IMR-90 (cell line): ENCODE measurements around the gene PRKCE. TPM values are rescaled to one million over a fixed set of nuclear protein-coding genes. Genes with fewer than 3 reads are reported as not detected.

Experiments
- ATAC-seq: fragments of 200-7000 bp; cut with Tn5 transposase; 2 replicates; pipeline ENCODE4 v1.9.1; 2020; ENCODE audit warnings: low read depth, mild to moderate bottlenecking, moderate library complexity
- BruUV-seq: library from RNA; stranded (reverse); fragments of 400-500 nt; replicated peaks from 2 replicates; lab custom pipeline; 2021; lab: Mats Ljungman, UMichigan
- CTCF ChIA-PET: fragments of 300-600 bp; formaldehyde crosslinking; extraction: SDS; loops from one replicate; lab custom pipeline; 2021; ENCODE audit warnings: antibody characterized with exemption; lab: Yijun Ruan, JAX
- POLR2A ChIA-PET: fragments of 300-600 bp; sonication (Branson Sonifier 250); formaldehyde crosslinking; loops from one replicate; lab custom pipeline; 2022; ENCODE audit warnings: antibody characterized with exemption; ENCODE audit not compliant: unreplicated experiment; lab: Charles Lee
- DNase-seq: peaks from one replicate; pipeline ENCODE4 v3.0.0; 2013
- H2AFZ ChIP-seq: replicated peaks from 2 replicates; pipeline ENCODE3; 2013; ENCODE audit warnings: low read length, mild to moderate bottlenecking; ENCODE audit not compliant: poor library complexity
- H2AK5ac ChIP-seq: 2 replicates; pipeline ENCODE4 v1.6.1; 2013; ENCODE audit warnings: low read depth, low read length, inconsistent platforms
- H2AK9ac ChIP-seq: replicated peaks from 2 replicates; pipeline ENCODE3; 2013; ENCODE audit warnings: mild to moderate bottlenecking, low read depth, low read length, moderate library complexity; ENCODE audit not compliant: poor library complexity
- H2BK120ac ChIP-seq: 2 replicates; pipeline ENCODE4 v1.6.1; 2013; ENCODE audit warnings: low read depth, low read length, inconsistent platforms
- H2BK15ac ChIP-seq: 3 replicates; pipeline ENCODE4 v1.6.1; 2013; ENCODE audit warnings: low read depth, low read length, inconsistent platforms
- H2BK20ac ChIP-seq: 2 replicates; pipeline ENCODE4 v1.6.1; 2013; ENCODE audit warnings: low read depth, mild to moderate bottlenecking, inconsistent platforms, low read length, moderate library complexity
- H2BK5ac ChIP-seq: 2 replicates; pipeline ENCODE4 v1.6.1; 2013; ENCODE audit warnings: mild to moderate bottlenecking, low read depth, low read length, inconsistent platforms; ENCODE audit not compliant: poor library complexity, severe bottlenecking
- H3K14ac ChIP-seq: replicated peaks from 2 replicates; pipeline ENCODE4 v1.6.1; 2013; ENCODE audit warnings: low read depth, low read length, inconsistent platforms
- H3K18ac ChIP-seq: 2 replicates; pipeline ENCODE4 v1.6.1; 2013; ENCODE audit warnings: low read depth, low read length, control low read depth
- H3K23ac ChIP-seq: 2 replicates; pipeline ENCODE4 v1.6.1; 2013; ENCODE audit warnings: low read depth, low read length, inconsistent platforms
- H3K27ac ChIP-seq: 2 replicates; pipeline ENCODE4 v1.5.1; 2013; ENCODE audit warnings: mild to moderate bottlenecking, control low read depth, low read length; ENCODE audit not compliant: insufficient read depth
- H3K27me3 ChIP-seq: 2 replicates; pipeline ENCODE4 v1.6.1; 2013; ENCODE audit warnings: low read length; ENCODE audit not compliant: control insufficient read depth, insufficient read depth
- H3K36me3 ChIP-seq: 2 replicates; pipeline ENCODE4 v1.6.1; 2013; ENCODE audit warnings: low read length, mixed read lengths; ENCODE audit not compliant: control insufficient read depth, insufficient read depth
- H3K4ac ChIP-seq: 2 replicates; pipeline ENCODE4 v1.6.1; 2013; ENCODE audit warnings: low read depth, low read length, inconsistent platforms
- H3K4me1 ChIP-seq: 2 replicates; pipeline ENCODE4 v1.6.1; 2013; ENCODE audit warnings: low read length, mixed read lengths; ENCODE audit not compliant: control insufficient read depth, insufficient read depth
- H3K4me2 ChIP-seq: 2 replicates; pipeline ENCODE4 v1.6.1; 2013; ENCODE audit warnings: low read depth, mild to moderate bottlenecking, control low read depth, low read length, moderate library complexity
- H3K4me3 ChIP-seq: 2 replicates; pipeline ENCODE4 v1.5.1; 2013; ENCODE audit warnings: low read depth, mild to moderate bottlenecking, control low read depth, low read length, moderate library complexity; ENCODE audit not compliant: insufficient read depth
- H3K56ac ChIP-seq: 2 replicates; pipeline ENCODE4 v1.6.1; 2013; ENCODE audit warnings: low read length, inconsistent platforms; ENCODE audit not compliant: insufficient read depth; ENCODE audit errors: extremely low read depth
- H3K79me1 ChIP-seq, 2 experiments: 2 replicates each; pipeline ENCODE4 v1.6.1; 2013; ENCODE audit warnings: low read length in 2 of 2, inconsistent platforms in 1 of 2, low read depth in 1 of 2
- H3K9ac ChIP-seq: 2 replicates; pipeline ENCODE4 v1.6.1; 2013; ENCODE audit warnings: low read depth, low read length, control low read depth
- H3K9me1 ChIP-seq: 2 replicates; pipeline ENCODE4 v1.6.1; 2013; ENCODE audit warnings: low read length, inconsistent platforms; ENCODE audit not compliant: insufficient read depth
- H3K9me3 ChIP-seq: 2 replicates; pipeline ENCODE4 v1.6.1; 2013; ENCODE audit warnings: low read length; ENCODE audit not compliant: control insufficient read depth, insufficient read depth
- H4K20me1 ChIP-seq: 2 replicates; pipeline ENCODE4 v1.6.1; 2013; ENCODE audit warnings: low read length, inconsistent platforms; ENCODE audit not compliant: insufficient read depth
- H4K5ac ChIP-seq: 2 replicates; pipeline ENCODE4 v1.6.1; 2013; ENCODE audit warnings: mild to moderate bottlenecking, low read depth, low read length, control low read depth
- H4K8ac ChIP-seq, 2 experiments: 2 replicates each; pipeline ENCODE4 v1.6.1; 2013; ENCODE audit warnings: low read depth in 2 of 2, low read length in 2 of 2, control low read depth in 1 of 2, inconsistent platforms in 1 of 2
- H4K91ac ChIP-seq: 2 replicates; pipeline ENCODE4 v1.6.1; 2013; ENCODE audit warnings: low read depth, low read length, inconsistent platforms; ENCODE audit not compliant: insufficient read depth
- BHLHE40 ChIP-seq: fragments of 150-350 bp; IDR thresholded peaks from 2 replicates; pipeline ENCODE4 v1.6.1; 2016; ENCODE audit warnings: mild to moderate bottlenecking, low read depth, low read length
- CEBPB ChIP-seq: IDR thresholded peaks from 2 replicates; pipeline ENCODE4 v1.6.1; 2012; ENCODE audit warnings: low read depth, low read length, improper control_type of control experiment
- CHD1 ChIP-seq: IDR thresholded peaks from 2 replicates; pipeline ENCODE4 v1.6.1; 2012; ENCODE audit warnings: low read depth, low read length, improper control_type of control experiment
- ELK1 ChIP-seq: fragments of 150-350 bp; IDR thresholded peaks from 2 replicates; pipeline ENCODE4 v1.6.1; 2016; ENCODE audit warnings: low read depth, mild to moderate bottlenecking, low read length, moderate library complexity, borderline replicate concordance
- FOS ChIP-seq: fragments of 150-350 bp; IDR thresholded peaks from 2 replicates; pipeline ENCODE4 v1.6.1; 2016; ENCODE audit warnings: low read depth, low read length
- MAFK ChIP-seq: IDR thresholded peaks from 2 replicates; pipeline ENCODE4 v1.6.1; 2012; ENCODE audit warnings: low read depth, low read length, improper control_type of control experiment
- MAZ ChIP-seq: IDR thresholded peaks from 2 replicates; pipeline ENCODE4 v1.6.1; 2012; ENCODE audit warnings: low read depth, mild to moderate bottlenecking, low read length, improper control_type of control experiment, moderate library complexity, borderline replicate concordance
- MXI1 ChIP-seq: IDR thresholded peaks from 2 replicates; pipeline ENCODE4 v1.6.1; 2012; ENCODE audit warnings: low read depth, mild to moderate bottlenecking, low read length, moderate library complexity, borderline replicate concordance
- NFE2L2 ChIP-seq: fragments of 150-350 bp; IDR thresholded peaks from 2 replicates; pipeline ENCODE4 v1.6.1; 2016; ENCODE audit warnings: low read depth, mild to moderate bottlenecking, low read length
- POLR2A ChIP-seq: IDR thresholded peaks from 2 replicates; pipeline ENCODE4 v1.6.1; 2012; ENCODE audit warnings: mild to moderate bottlenecking, low read depth, low read length
- RAD21 ChIP-seq: IDR thresholded peaks from 2 replicates; pipeline ENCODE4 v1.6.1; 2012; ENCODE audit warnings: low read length, improper control_type of control experiment
- RCOR1 ChIP-seq: IDR thresholded peaks from 2 replicates; pipeline ENCODE4 v1.6.1; 2012; ENCODE audit warnings: mild to moderate bottlenecking, low read length, improper control_type of control experiment; ENCODE audit not compliant: insufficient replicate concordance
- RFX5 ChIP-seq: IDR thresholded peaks from 2 replicates; pipeline ENCODE4 v1.8.0; 2012; ENCODE audit warnings: low read depth, mild to moderate bottlenecking, low read length, moderate library complexity
- SMC3 ChIP-seq: fragments of 150-350 bp; IDR thresholded peaks from 2 replicates; pipeline ENCODE4 v1.6.1; 2016; ENCODE audit warnings: low read depth, mild to moderate bottlenecking, antibody characterized with exemption, low read length, moderate library complexity
- WGBS, 2 experiments: methylation state at CpG; one replicate each; pipeline versions ENCODE4 v1.1.5 to v1.1.7; 2013; ENCODE audit warnings: missing lambda C conversion rate in 2 of 2; ENCODE audit not compliant: insufficient read length in 1 of 2; ENCODE audit errors: extremely low coverage in 2 of 2; 5-methylcytosine and 5-hydroxymethylcytosine counted together
- dilution Hi-C: fragments of 300-500 bp; cut with HindIII; formaldehyde crosslinking; loops from one replicate; pipeline ENCODE4 v1.14.3; 2018; ENCODE audit warnings: low sequenced_read_pairs; ENCODE audit not compliant: unreplicated experiment
- in situ Hi-C: fragments of 300-500 bp; cut with MboI; formaldehyde crosslinking; loops from 3 replicates; pipeline ENCODE4 v1.14.3; 2019; ENCODE audit warnings: low sequenced_read_pairs, inconsistent platforms, mixed read lengths
- intact Hi-C: fragments of 100-400 bp; cut with micrococcal nuclease; formaldehyde crosslinking; loops from 2 replicates; pipeline ENCODE4 v1.10.0; 2022
- polyA plus RNA-seq, 3 experiments: library from polyadenylated mRNA; depleted of rRNA; stranded (reverse); fragments of >200 nt; gene quantifications; 2 replicates each; pipeline ENCODE4 v1.2.3, GENCODE V29; 2012; ENCODE audit warnings: low replicate concordance in 1 of 3
- total RNA-seq: library from RNA; depleted of rRNA; stranded (reverse); fragments of >200 nt; gene quantifications from 2 replicates; pipeline ENCODE4 v1.2.3, GENCODE V29; 2012
- TF ChIP-seq, protein P1 (sequence below): conservative IDR thresholded peaks from 2 replicates; pipeline ENCODE4 v1.5.1; 2012; ENCODE audit warnings: mild to moderate bottlenecking, low read depth, low read length, improper control_type of control experiment
- TF ChIP-seq, protein P2 (sequence below): fragments of 150-350 bp; IDR thresholded peaks from 2 replicates; pipeline ENCODE4 v1.6.1; 2017; ENCODE audit warnings: mild to moderate bottlenecking, antibody characterized with exemption, low read length, low read depth

Gene PRKCE
- total and polyA plus RNA-seq, 2 of the 4 experiments (the other 2 are of a cell fraction) = 8.1 to 32.4 TPM

GRCh38 chr2:46050489-46050888, 399.0 kb downstream of the PRKCE start:
- no peak overlapping the region for H3K56ac ChIP-seq
- H3K4me1 ChIP-seq = no peaks in the 10 kb centered on the region
- CTCF ChIA-PET = no interaction called here
- H3K4me3 ChIP-seq = no peak overlapping the region
- DNase-seq (no peak), ATAC-seq (no peak)
- peaks cover 2% of the 10 kb centered on the region; the same call in 1 of the 2 replicates for H3K36me3 ChIP-seq
- in situ Hi-C loops (no loop called here), dilution Hi-C loops (no loop called here), intact Hi-C loops (no loop called here)
- no peak overlapping the region for H2AFZ ChIP-seq
- POLR2A ChIA-PET = no interaction called here
- no peak overlapping the region for H2BK15ac ChIP-seq
- no peak overlapping the region for H2BK120ac ChIP-seq
- no CpG with 5 or more reads among the region's 2 CpGs for WGBS, 2 experiments
- no peaks in the 10 kb centered on the region for H3K79me1 ChIP-seq
- no peak for TF ChIP-seq ELK1
- no peak for TF ChIP-seq MAZ
- TF ChIP-seq RCOR1 = no peak
- no peak for TF ChIP-seq CHD1
- TF ChIP-seq MXI1 = no peak
- TF ChIP-seq RAD21 = no peak
- no peak for TF ChIP-seq NFE2L2
- TF ChIP-seq, protein P1, sequence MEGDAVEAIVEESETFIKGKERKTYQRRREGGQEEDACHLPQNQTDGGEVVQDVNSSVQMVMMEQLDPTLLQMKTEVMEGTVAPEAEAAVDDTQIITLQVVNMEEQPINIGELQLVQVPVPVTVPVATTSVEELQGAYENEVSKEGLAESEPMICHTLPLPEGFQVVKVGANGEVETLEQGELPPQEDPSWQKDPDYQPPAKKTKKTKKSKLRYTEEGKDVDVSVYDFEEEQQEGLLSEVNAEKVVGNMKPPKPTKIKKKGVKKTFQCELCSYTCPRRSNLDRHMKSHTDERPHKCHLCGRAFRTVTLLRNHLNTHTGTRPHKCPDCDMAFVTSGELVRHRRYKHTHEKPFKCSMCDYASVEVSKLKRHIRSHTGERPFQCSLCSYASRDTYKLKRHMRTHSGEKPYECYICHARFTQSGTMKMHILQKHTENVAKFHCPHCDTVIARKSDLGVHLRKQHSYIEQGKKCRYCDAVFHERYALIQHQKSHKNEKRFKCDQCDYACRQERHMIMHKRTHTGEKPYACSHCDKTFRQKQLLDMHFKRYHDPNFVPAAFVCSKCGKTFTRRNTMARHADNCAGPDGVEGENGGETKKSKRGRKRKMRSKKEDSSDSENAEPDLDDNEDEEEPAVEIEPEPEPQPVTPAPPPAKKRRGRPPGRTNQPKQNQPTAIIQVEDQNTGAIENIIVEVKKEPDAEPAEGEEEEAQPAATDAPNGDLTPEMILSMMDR = no peak
- TF ChIP-seq MAFK = no peak
- no peak for TF ChIP-seq BHLHE40
- no peak for TF ChIP-seq FOS
- TF ChIP-seq RFX5 = no peak
- no peak for TF ChIP-seq POLR2A
- TF ChIP-seq, protein P2, sequence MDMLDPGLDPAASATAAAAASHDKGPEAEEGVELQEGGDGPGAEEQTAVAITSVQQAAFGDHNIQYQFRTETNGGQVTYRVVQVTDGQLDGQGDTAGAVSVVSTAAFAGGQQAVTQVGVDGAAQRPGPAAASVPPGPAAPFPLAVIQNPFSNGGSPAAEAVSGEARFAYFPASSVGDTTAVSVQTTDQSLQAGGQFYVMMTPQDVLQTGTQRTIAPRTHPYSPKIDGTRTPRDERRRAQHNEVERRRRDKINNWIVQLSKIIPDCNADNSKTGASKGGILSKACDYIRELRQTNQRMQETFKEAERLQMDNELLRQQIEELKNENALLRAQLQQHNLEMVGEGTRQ = no peak
- no peak for TF ChIP-seq SMC3
- TF ChIP-seq CEBPB = no peak
- no peaks in the 10 kb centered on the region for H4K20me1 ChIP-seq
- no peaks in the 10 kb centered on the region for H3K9me3 ChIP-seq
- H2BK20ac ChIP-seq = no peak overlapping the region
- H4K8ac ChIP-seq = no peak overlapping the region
- no peak overlapping the region for H3K14ac ChIP-seq
- no peak overlapping the region for H2AK9ac ChIP-seq
- no peak overlapping the region for H3K4me2 ChIP-seq
- H3K27me3 ChIP-seq = no peaks in the 10 kb centered on the region
- no peak overlapping the region for H4K5ac ChIP-seq
- H3K9ac ChIP-seq = no peak overlapping the region
- H3K4ac ChIP-seq = no peak overlapping the region
- no peak overlapping the region for H3K23ac ChIP-seq
- no TSS peak for BruUV-seq
- H3K18ac ChIP-seq = no peak overlapping the region
- no peak overlapping the region for H2AK5ac ChIP-seq
- no peak overlapping the region for H3K27ac ChIP-seq
- H4K91ac ChIP-seq = no peak overlapping the region
- peaks cover under 1% of the 10 kb centered on the region for H3K9me1 ChIP-seq
- H2BK5ac ChIP-seq = no peak overlapping the region
